Mucosa of descending colon (tissue), 3 donors: ENCODE measurements around the gene MIPOL1. TPM values are rescaled to one million over a fixed set of nuclear protein-coding genes. Genes with fewer than 3 reads are reported as not detected.

Source experiments
- ATAC-seq: fragments of 200-7000 bp; cut with Tn5 transposase; one replicate; pipeline ENCODE4 v1.9.1; 2020; ENCODE audit warnings: mild to moderate bottlenecking, moderate library complexity
- DNase-seq, 3 donors: peaks; one replicate each; pipeline ENCODE4 v3.0.0-alpha.2; 2020
- H3K36me3 ChIP-seq: fragments of 200-600 bp; one replicate; pipeline ENCODE4 v1.8.0; 2021; ENCODE audit warnings: low read depth, mild to moderate bottlenecking
- H3K4me1 ChIP-seq: fragments of 200-600 bp; one replicate; pipeline ENCODE4 v1.8.0; 2021; ENCODE audit warnings: low read depth, mild to moderate bottlenecking
- H3K4me3 ChIP-seq: fragments of 200-600 bp; one replicate; pipeline ENCODE4 v1.8.0; 2021; ENCODE audit warnings: mild to moderate bottlenecking
- H3K9me3 ChIP-seq: fragments of 200-600 bp; one replicate; pipeline ENCODE4 v1.8.0; 2021; ENCODE audit warnings: mild to moderate bottlenecking
- CTCF ChIP-seq: fragments of 200-600 bp; IDR thresholded peaks from one replicate; pipeline ENCODE4 v1.8.0; 2022; ENCODE audit warnings: antibody characterized with exemption, mild to moderate bottlenecking
- intact Hi-C, 2 donors: fragments of 100-400 bp; cut with DNase I in 1 of 2; cut with micrococcal nuclease in 1 of 2; formaldehyde crosslinking; loops; one replicate each; pipeline versions ENCODE4 v1.11.0 to v1.11.1; 2022; cut with DNase I, micrococcal nuclease
- total RNA-seq, 3 donors: library from RNA; stranded (reverse); fragmentation: NEBNext Ultra II Directional in 2 of 3; extraction: Animal tissue kit (Norgen Biotek cat#: 25700) in 2 of 3; gene quantifications; one replicate each; pipeline versions ENCODE4 v1.2.1 to v1.2.4, GENCODE V29; 2021 to 2023
- donor health status: DM: no; HTN: no; CAD: no; lungs with moderate emphysema.
- donor health status: DM: no; HTN: no; CAD: no.
- donor health status: DM: no; HTN: yes; CAD: no.

Gene MIPOL1
- total RNA-seq, 3 donors from 2014 or later = 5.5 to 12.0 (median 11.7) TPM

DNA sequence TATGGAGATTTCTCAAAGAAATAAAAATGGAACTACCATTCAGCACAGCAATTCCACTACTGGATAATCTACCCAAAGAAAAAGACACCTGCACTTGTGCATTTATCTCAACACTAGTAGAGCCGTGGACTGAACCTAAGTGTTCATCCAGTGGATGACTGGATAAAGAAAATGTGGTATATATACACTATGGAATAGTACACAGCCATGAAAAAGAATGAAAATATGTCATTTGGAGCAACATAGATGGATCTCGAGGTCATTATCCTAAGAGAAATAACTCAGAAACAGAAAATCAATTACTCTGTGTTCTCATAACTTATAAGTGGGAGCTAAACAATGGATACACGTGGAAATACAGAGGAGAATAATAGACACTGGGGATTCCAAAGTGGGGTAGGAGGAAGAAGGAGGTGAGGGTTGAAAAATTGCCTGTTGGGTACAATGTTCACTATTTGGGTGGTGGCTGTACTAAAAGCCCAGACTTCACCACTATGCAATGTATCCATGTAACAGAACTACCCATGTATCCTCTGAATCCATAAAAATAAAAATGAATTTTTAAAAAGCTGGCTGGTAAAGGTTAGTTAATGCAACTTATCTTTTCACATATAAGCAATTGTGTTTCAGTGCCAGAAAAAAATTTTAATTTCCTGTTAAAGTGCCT, 266.6 kb downstream of the MIPOL1 start:
- intact Hi-C loops = no loop called here
- TF ChIP-seq CTCF = no peak
- peaks cover 4% of the 10 kb centered on the region for H3K4me1 ChIP-seq

GRCh38 chr14:37466003-37466622, 268.4 kb downstream of the MIPOL1 start:
- H3K9me3 ChIP-seq = peaks cover 7% of the 10 kb centered on the region
- peak overlapping the region; percentile 2 for H3K4me3 ChIP-seq
- intact Hi-C loops = no loop called here
- peaks cover 4% of the 10 kb centered on the region for H3K4me1 ChIP-seq
- H3K36me3 ChIP-seq = no peaks in the 10 kb centered on the region
- ATAC-seq (peak; percentile 85), DNase-seq (peak in 1 of 3 donors; percentile 14)
- TF ChIP-seq CTCF = no peak

More for the DNA sequence above, 266.6 kb downstream of the MIPOL1 start:
- DNase-seq (no peak), ATAC-seq (no peak)
- Histone ChIP-seq H3K36me3 (no peaks in the 10 kb centered on the region), H3K4me3 (no peak overlapping the region), H3K9me3 (peaks cover 10% of the 10 kb centered on the region)

- no peak for TF ChIP-seq CTCF
- Histone ChIP-seq H3K4me3 (no peak overlapping the region), H3K4me1 (peaks cover 4% of the 10 kb centered on the region), H3K9me3 (peaks cover 7% of the 10 kb centered on the region), H3K36me3 (no peaks in the 10 kb centered on the region)
- intact Hi-C loops = no loop called here
- peak; percentile 95 for ATAC-seq
- peak in 1 of 3 donors; percentile 41 for DNase-seq
Observed at GRCh38 chr14:37466623-37467088, 268.9 kb downstream of the MIPOL1 start.

DNA sequence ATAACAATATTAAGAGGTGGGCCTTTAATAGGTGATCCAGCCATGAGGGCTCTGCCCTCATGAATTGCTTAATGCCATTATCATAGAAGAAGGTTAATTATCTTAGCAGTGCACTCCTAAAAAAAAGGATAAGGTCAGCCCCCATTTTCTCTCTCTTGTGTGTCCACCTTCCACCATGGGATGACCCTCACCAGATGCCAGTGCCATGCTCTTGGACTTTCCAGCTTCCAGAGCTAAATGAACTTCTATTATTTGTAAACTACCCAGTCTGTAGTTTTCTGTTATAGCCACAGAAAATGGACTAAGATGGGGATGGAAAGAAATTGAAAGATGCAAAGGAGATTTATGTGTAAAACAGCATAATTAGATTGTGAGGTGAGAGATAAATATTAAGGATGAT, 271.9 kb downstream of the MIPOL1 start:
- peaks cover 4% of the 10 kb centered on the region for H3K4me1 ChIP-seq
- DNase-seq = no peak
- H3K9me3 ChIP-seq = no peaks in the 10 kb centered on the region
- intact Hi-C loops = no loop called here
- H3K36me3 ChIP-seq = no peaks in the 10 kb centered on the region
- no peak overlapping the region for H3K4me3 ChIP-seq
- no peak for ATAC-seq
- no peak for TF ChIP-seq CTCF

- intact Hi-C loops = no loop called here
- no peaks in the 10 kb centered on the region for H3K36me3 ChIP-seq
- ATAC-seq = no peak
- H3K4me3 ChIP-seq = no peak overlapping the region
- no peak for DNase-seq
- H3K4me1 ChIP-seq = peaks cover 4% of the 10 kb centered on the region
- no peaks in the 10 kb centered on the region for H3K9me3 ChIP-seq
- TF ChIP-seq CTCF = no peak
Observed at GRCh38 chr14:37470251-37470650, 272.5 kb downstream of the MIPOL1 start.
